Prostate gland (tissue), 2 donors: ENCODE results near the gene POP5. TPM values are rescaled to one million over a fixed set of nuclear protein-coding genes. Genes with fewer than 3 reads are reported as not detected.

Source experiments
- DNase-seq: peaks from one replicate; pipeline ENCODE4 v3.0.0-alpha.2; 2019; ENCODE audit warnings: low spot score
- H3K27ac ChIP-seq, 2 donors: fragments of 200-600 bp; sonication (generic); 2 replicates each; pipeline ENCODE4 v1.5.1; 2017 to 2019
- H3K27me3 ChIP-seq: fragments of 200-600 bp; sonication (generic); replicated peaks from 2 replicates; pipeline ENCODE4 v1.5.1; 2019; ENCODE audit not compliant: insufficient read depth
- H3K36me3 ChIP-seq, 2 donors: fragments of 200-600 bp; sonication (generic); 1 replicate in 1 of 2; 2 replicates in 1 of 2; pipeline versions ENCODE4 v1.5.1 to v1.8.1; 2017 to 2019
- H3K4me1 ChIP-seq: fragments of 200-600 bp; sonication (generic); replicated peaks from 2 replicates; pipeline ENCODE4 v1.5.1; 2019
- H3K4me3 ChIP-seq, 2 donors: fragments of 200-600 bp; sonication (generic); 2 replicates each; pipeline ENCODE4 v1.5.1; 2017 to 2019
- H3K9me3 ChIP-seq: fragments of 200-600 bp; sonication (generic); 2 replicates; pipeline ENCODE4 v1.5.1; 2017
- POLR2A ChIP-seq: fragments of 450-650 bp; IDR thresholded peaks from one replicate; pipeline ENCODE4 v1.6.1; 2016; ENCODE audit warnings: antibody characterized with exemption, mild to moderate bottlenecking
- POLR2AphosphoS5 ChIP-seq: sonication (generic); formaldehyde crosslinking; IDR thresholded peaks from one replicate; pipeline ENCODE4 v1.6.1; 2017; ENCODE audit warnings: antibody characterized with exemption
- WGBS: methylation state at CpG from one replicate; pipeline ENCODE4 v1.1.5; 2018; 5-methylcytosine and 5-hydroxymethylcytosine counted together
- intact Hi-C: fragments of 100-400 bp; cut with DNase I; formaldehyde crosslinking; loops from one replicate; pipeline ENCODE4 v1.14.2; 2022
- total RNA-seq, 2 donors: library from RNA; depleted of rRNA; stranded (reverse); fragments of >200 nt; gene quantifications; one replicate each; pipeline ENCODE4 v1.1.0, GENCODE V29; 2016
- TF ChIP-seq, protein P1 (sequence below), 4 experiments: fragments of 200-600 bp in 2 of 4; fragments of 450-650 bp in 2 of 4; sonication (generic) in 2 of 4; IDR thresholded peaks; 1 replicate in 3 of 4; 2 replicates in 1 of 4; pipeline ENCODE4 v1.5.1; 2016 to 2019; ENCODE audit warnings: antibody characterized with exemption in 4 of 4, mild to moderate bottlenecking in 2 of 4, moderate library complexity in 2 of 4

POP5 gene
- total RNA-seq, 2 donors from 2014 or later, result 39.3 to 45.2 TPM

DNA sequence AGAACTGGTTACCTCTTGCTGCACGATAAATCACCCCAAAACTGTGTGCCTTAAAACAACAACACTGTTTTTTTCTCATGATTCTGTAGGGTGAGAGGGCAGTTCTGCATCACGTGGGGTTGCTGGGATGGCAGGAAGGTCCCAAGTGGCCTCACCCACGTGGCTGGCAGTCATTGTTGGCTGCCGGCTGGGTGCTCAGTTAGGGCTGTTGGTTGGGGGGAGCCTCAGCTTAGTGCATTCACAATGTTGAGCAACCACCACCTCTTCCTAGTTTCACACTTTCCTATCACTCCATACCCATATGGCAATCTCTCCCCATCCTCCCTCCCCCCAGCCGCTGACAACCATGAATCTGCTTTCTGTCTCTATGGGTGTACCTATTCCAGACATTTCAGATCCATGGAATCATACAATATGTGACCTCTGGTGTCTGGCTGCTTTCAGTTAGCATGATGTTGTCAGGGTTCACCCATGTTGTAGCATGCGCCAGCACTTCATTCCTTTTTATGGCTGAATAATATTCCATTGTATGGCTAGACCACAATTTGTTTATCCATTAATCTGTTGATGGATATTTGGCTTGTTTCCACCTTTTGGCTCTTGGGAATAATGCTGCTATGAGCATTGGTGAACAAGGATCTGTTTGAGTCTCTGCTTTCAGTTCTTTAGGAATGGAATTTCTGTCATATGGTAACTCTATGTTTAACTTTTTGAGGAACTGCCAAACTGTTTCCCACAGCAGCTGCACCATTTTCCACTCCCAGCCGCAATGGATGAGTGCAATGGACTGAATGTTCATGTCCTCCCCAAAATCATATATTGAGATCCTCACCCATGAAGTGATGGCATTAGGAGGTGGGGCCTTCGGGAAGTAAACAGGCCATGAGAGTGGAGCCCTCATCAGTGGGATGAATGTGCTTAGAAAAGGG lies 11.2 kb upstream of the POP5 start:
- no peak for TF ChIP-seq POLR2AphosphoS5
- no peak for TF ChIP-seq POLR2A
- TF ChIP-seq, protein P1, sequence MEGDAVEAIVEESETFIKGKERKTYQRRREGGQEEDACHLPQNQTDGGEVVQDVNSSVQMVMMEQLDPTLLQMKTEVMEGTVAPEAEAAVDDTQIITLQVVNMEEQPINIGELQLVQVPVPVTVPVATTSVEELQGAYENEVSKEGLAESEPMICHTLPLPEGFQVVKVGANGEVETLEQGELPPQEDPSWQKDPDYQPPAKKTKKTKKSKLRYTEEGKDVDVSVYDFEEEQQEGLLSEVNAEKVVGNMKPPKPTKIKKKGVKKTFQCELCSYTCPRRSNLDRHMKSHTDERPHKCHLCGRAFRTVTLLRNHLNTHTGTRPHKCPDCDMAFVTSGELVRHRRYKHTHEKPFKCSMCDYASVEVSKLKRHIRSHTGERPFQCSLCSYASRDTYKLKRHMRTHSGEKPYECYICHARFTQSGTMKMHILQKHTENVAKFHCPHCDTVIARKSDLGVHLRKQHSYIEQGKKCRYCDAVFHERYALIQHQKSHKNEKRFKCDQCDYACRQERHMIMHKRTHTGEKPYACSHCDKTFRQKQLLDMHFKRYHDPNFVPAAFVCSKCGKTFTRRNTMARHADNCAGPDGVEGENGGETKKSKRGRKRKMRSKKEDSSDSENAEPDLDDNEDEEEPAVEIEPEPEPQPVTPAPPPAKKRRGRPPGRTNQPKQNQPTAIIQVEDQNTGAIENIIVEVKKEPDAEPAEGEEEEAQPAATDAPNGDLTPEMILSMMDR (IDR thresholded peaks at IDR 0.05), result no peak
- WGBS, result 73% methylated on average over 8 of the region's 8 CpGs
- no peak overlapping the region for H3K4me3 ChIP-seq
- no peaks in the 10 kb centered on the region for H3K4me1 ChIP-seq
- intact Hi-C loops, result no loop called here
- H3K27ac ChIP-seq, result no peak overlapping the region
- no peaks in the 10 kb centered on the region for H3K9me3 ChIP-seq
- no peaks in the 10 kb centered on the region for H3K36me3 ChIP-seq
- H3K27me3 ChIP-seq, result no peaks in the 10 kb centered on the region
- no peak for DNase-seq

DNA sequence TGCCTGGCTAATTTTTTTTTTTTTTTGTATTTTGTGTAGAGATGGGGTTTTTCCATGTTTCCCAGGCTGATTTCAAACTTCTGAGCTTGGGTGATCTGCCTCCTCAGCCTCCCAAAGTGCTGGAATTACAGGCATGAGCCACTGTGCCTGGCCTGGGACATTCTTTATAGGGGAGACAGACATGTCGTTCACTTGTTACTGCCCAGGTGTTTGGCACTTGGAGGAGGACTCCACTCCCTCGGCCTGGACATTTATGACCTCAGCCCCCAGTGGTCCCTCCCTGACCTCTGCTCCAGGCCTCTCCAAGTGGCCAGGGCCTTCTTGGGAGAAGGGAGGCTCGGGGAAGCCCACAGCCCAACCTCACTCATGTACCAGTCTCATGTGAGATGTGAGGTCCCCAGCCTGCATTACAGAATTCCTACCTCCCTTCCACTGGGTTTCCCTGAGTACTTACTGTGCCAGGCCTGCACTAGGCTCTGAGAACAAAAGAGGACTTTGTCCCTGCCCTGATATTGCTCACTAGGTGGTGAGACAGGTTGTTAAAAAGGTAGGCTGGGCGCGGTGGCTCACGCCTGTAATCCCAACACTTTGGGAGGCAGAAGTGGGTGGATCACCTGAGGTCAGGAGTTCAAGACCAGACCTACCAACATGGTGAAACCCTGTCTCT lies 9.7 kb upstream of the POP5 start:
- 61% methylated on average over 6 of the region's 6 CpGs for WGBS

DNA sequence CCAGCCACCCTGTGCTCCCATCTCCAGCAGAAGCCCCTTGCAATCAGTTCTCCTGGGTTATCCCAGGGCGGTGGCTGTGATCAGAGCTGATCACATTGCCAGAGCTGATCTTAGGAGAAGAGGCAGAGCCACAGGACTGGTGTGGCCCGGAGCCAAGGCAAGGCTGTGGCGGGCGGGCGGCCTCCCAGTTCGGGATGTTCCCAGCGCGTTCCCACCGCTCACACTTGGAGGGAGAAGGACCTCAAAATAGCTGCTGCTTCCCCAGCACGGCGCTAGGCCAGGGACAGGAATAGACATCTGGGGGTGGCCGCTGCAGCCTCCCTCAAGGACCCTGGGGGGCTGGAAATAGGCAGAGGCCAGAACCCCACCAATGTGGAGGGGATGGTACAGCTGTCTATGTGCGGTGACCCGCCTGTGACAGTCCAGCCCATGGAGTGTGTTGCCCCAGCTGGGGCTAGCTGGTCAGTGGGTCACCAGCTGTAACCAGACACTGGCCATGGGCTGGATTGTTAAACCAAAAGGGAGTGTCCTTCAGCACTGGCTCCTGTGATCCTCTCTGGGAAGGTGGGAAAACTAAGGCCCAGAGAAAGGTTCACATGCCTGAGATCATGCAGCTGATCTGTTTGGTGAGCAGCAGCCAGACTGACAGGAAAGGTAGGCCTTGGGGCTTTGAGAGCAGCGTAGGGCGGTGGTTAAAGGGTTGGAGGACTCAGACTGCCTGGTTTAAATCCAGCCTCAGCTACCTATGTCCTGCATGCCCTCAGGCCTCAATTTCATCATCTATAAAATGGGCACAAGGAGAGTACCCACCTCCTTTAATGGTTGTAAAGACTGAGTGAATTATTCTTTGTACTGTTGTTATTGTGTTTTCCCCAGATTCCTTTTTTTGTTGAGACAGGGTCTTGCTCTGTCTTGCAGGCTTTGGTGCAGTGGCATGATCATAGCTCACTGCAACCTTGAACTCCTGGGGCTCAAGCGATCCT lies 8.0 kb upstream of the POP5 start:
- no peak for DNase-seq
- no peaks in the 10 kb centered on the region for H3K9me3 ChIP-seq
- intact Hi-C loops, result no loop called here
- H3K4me3 ChIP-seq, result no peak overlapping the region
- 62% methylated on average over 17 of the region's 17 CpGs for WGBS
- H3K36me3 ChIP-seq, result no peaks in the 10 kb centered on the region
- peak overlapping the region; percentile 47 to 64 for H3K27ac ChIP-seq
- no peaks in the 10 kb centered on the region for H3K27me3 ChIP-seq
- TF ChIP-seq, protein P1 (IDR thresholded peaks at IDR 0.05), result no peak
- TF ChIP-seq POLR2AphosphoS5 (no peak), POLR2A (no peak)
- no peaks in the 10 kb centered on the region for H3K4me1 ChIP-seq

More for the DNA sequence above, 9.7 kb upstream of the POP5 start:
- Histone ChIP-seq H3K9me3 (no peaks in the 10 kb centered on the region), H3K27me3 (no peaks in the 10 kb centered on the region), H3K36me3 (no peaks in the 10 kb centered on the region), H3K4me1 (no peaks in the 10 kb centered on the region), H3K4me3 (no peak overlapping the region), H3K27ac (no peak overlapping the region)
- no peak for DNase-seq
- TF ChIP-seq POLR2A (no peak), POLR2AphosphoS5 (no peak)
- TF ChIP-seq, protein P1 (IDR thresholded peaks at IDR 0.05), result no peak
- intact Hi-C loops, result no loop called here

DNA sequence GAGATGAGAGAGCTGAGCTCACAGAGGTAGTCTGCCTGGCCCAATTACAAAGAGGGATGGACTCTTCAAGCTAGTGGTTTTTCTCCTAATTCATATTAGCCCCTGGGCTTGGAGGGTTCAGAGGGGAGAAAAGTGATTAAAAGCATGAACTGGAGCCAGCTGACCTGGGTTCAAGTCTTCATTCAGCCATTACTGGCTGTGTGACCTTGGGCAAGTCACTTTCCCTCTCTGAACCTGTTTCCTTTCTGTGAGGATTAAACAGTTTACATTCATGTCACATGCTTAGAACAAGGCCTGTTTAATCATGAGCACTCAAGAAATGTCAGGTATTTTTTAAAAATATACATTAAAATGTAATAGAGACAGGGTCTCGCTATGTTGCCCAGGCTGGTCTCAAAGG lies 7.2 kb upstream of the POP5 start:
- peak overlapping the region in 1 of 2 donors; percentile 47 for H3K27ac ChIP-seq
- no peaks in the 10 kb centered on the region for H3K9me3 ChIP-seq
- 100% methylated on average over 1 of the region's 1 CpG for WGBS
- intact Hi-C loops, result no loop called here
- DNase-seq, result no peak
- TF ChIP-seq, protein P1 (IDR thresholded peaks at IDR 0.05), result no peak
- no peak for TF ChIP-seq POLR2A
- no peak for TF ChIP-seq POLR2AphosphoS5
- no peaks in the 10 kb centered on the region for H3K36me3 ChIP-seq
- H3K27me3 ChIP-seq, result no peaks in the 10 kb centered on the region
- no peak overlapping the region for H3K4me3 ChIP-seq
- no peaks in the 10 kb centered on the region for H3K4me1 ChIP-seq
